ENCODE results near the gene RIT2.

DNA sequence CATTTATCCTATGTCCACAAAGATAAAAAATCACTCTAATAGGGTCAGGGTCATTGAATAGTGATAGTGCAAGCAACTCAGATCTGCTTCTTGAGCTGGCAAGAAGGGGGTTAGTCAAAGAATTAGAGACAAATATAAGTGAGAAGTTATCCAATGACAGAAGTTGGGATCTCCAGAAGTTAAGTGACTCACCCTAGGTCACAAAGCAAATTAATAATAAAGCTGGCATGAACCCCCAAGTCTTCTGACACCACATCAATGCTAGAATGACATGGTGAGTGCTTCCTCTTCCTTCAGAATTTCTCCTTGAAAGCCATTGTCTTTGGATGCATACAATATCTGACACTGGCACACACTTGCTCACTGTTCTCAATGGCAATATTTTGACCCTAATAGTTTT, 343.5 kb downstream of the RIT2 start:
- TF ChIP-seq, protein P1, sequence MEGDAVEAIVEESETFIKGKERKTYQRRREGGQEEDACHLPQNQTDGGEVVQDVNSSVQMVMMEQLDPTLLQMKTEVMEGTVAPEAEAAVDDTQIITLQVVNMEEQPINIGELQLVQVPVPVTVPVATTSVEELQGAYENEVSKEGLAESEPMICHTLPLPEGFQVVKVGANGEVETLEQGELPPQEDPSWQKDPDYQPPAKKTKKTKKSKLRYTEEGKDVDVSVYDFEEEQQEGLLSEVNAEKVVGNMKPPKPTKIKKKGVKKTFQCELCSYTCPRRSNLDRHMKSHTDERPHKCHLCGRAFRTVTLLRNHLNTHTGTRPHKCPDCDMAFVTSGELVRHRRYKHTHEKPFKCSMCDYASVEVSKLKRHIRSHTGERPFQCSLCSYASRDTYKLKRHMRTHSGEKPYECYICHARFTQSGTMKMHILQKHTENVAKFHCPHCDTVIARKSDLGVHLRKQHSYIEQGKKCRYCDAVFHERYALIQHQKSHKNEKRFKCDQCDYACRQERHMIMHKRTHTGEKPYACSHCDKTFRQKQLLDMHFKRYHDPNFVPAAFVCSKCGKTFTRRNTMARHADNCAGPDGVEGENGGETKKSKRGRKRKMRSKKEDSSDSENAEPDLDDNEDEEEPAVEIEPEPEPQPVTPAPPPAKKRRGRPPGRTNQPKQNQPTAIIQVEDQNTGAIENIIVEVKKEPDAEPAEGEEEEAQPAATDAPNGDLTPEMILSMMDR (IDR thresholded peaks at IDR 0.05; ENCODE audit: low read length) = no peak
- TF ChIP-seq EZH2 (IDR thresholded peaks at IDR 0.05; ENCODE audit: borderline replicate concordance, low read length) = no peak

Measured in OCI-LY1 (cell line).